Loucy (cell line): ENCODE data around the gene CNTNAP2.

Experiments used
- H2AFZ ChIP-seq: fragments of 200-600 bp; sonication (generic); 2 replicates; pipeline ENCODE4 v1.6.0; 2016; ENCODE audit warnings: antibody characterized with exemption, mild to moderate bottlenecking, low read length, moderate library complexity
- H3F3A ChIP-seq: fragments of 200-600 bp; 2 replicates; pipeline ENCODE4 v1.6.0; 2016; ENCODE audit warnings: antibody characterized with exemption, low read depth, mild to moderate bottlenecking
- H3K27me3 ChIP-seq: fragments of 200-600 bp; sonication (generic); 2 replicates; pipeline ENCODE4 v1.6.1; 2014; ENCODE audit warnings: low read length, mild to moderate bottlenecking; ENCODE audit not compliant: insufficient read depth, poor library complexity, severe bottlenecking
- H3K36me3 ChIP-seq: fragments of 200-600 bp; sonication (generic); 2 replicates; pipeline ENCODE4 v1.6.1; 2016; ENCODE audit warnings: low read length; ENCODE audit not compliant: insufficient read depth
- H3K4me1 ChIP-seq: fragments of 200-600 bp; sonication (generic); 2 replicates; pipeline ENCODE4 v1.5.1; 2014; ENCODE audit warnings: low read length, mild to moderate bottlenecking; ENCODE audit not compliant: insufficient read depth, poor library complexity, severe bottlenecking
- H3K4me2 ChIP-seq: fragments of 200-600 bp; sonication (generic); 2 replicates; pipeline ENCODE4 v1.6.0; 2014; ENCODE audit warnings: antibody characterized with exemption, low read length, low read depth, mild to moderate bottlenecking; ENCODE audit not compliant: poor library complexity, severe bottlenecking
- H3K4me3 ChIP-seq: fragments of 200-600 bp; sonication (generic); 2 replicates; pipeline ENCODE4 v1.5.1; 2014; ENCODE audit warnings: low read length, mild to moderate bottlenecking, mixed read lengths; ENCODE audit not compliant: poor library complexity, severe bottlenecking
- H3K79me2 ChIP-seq: fragments of 200-600 bp; sonication (generic); 2 replicates; pipeline ENCODE4 v1.6.1; 2014; ENCODE audit warnings: low read length; ENCODE audit not compliant: insufficient read depth
- H3K9ac ChIP-seq: fragments of 200-600 bp; sonication (generic); 2 replicates; pipeline ENCODE4 v1.6.0; 2014; ENCODE audit warnings: mild to moderate bottlenecking, low read depth, low read length, moderate library complexity; ENCODE audit not compliant: poor library complexity, severe bottlenecking
- H3K9me2 ChIP-seq: fragments of 200-600 bp; sonication (generic); replicated peaks from 2 replicates; pipeline ENCODE4 v1.6.1; 2016; ENCODE audit warnings: low read depth, low read length, mixed read lengths
- H3K9me3 ChIP-seq: fragments of 200-600 bp; sonication (generic); 2 replicates; pipeline ENCODE4 v1.6.1; 2014; ENCODE audit warnings: mild to moderate bottlenecking, antibody characterized with exemption, low read length, low read depth; ENCODE audit not compliant: insufficient read depth
- H4K20me1 ChIP-seq: fragments of 200-600 bp; sonication (generic); 2 replicates; pipeline ENCODE4 v1.6.0; 2014; ENCODE audit warnings: antibody characterized with exemption, low read length, mild to moderate bottlenecking; ENCODE audit not compliant: insufficient read depth, poor library complexity, severe bottlenecking
- CTCF ChIP-seq: fragments of 200-600 bp; sonication (generic); conservative IDR thresholded peaks from 2 replicates; pipeline ENCODE4 v1.5.1; 2014; ENCODE audit warnings: mild to moderate bottlenecking, antibody characterized with exemption, low read length
- EZH2phosphoT487 ChIP-seq: fragments of 200-600 bp; IDR thresholded peaks from 2 replicates; pipeline ENCODE4 v1.6.1; 2018; ENCODE audit warnings: antibody characterized with exemption, mild to moderate bottlenecking, moderate library complexity, borderline replicate concordance

CNTNAP2 gene

GRCh38 chr7:146455091-146455655, 338.6 kb downstream of the CNTNAP2 start:
- H3K9ac ChIP-seq: no peak overlapping the region
- no peaks in the 10 kb centered on the region for H3K27me3 ChIP-seq
- H3F3A ChIP-seq: no peaks in the 10 kb centered on the region
- H3K36me3 ChIP-seq: no peaks in the 10 kb centered on the region
- no peak overlapping the region for H3K4me3 ChIP-seq
- no peak for TF ChIP-seq CTCF
- TF ChIP-seq EZH2phosphoT487: no peak
- no peaks in the 10 kb centered on the region for H4K20me1 ChIP-seq
- H2AFZ ChIP-seq: no peak overlapping the region
- no peaks in the 10 kb centered on the region for H3K4me1 ChIP-seq
- H3K79me2 ChIP-seq: no peaks in the 10 kb centered on the region
- H3K9me3 ChIP-seq: no peaks in the 10 kb centered on the region
- no peaks in the 10 kb centered on the region for H3K9me2 ChIP-seq
- H3K4me2 ChIP-seq: no peak overlapping the region

DNA sequence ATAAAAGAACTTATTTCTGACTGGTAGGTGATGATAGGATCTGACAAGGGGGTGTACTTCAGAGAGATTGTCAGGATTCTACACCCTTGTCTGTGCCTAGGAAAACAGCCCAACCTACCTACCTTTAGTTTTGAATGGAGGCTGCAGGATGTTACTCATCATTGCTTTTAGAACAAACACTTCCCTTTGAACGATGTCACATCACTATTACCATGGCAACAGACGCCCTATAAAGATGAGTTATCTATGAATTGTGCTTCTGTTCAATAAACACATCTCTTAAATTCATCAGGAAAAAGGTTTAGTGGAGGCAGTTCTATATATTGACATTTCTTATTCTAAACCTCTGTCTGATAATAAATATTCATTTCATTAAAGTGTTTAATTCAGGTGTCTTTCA, 362.4 kb downstream of the CNTNAP2 start:
- H3K27me3 ChIP-seq: no peaks in the 10 kb centered on the region
- H3K9me3 ChIP-seq: no peaks in the 10 kb centered on the region
- H3F3A ChIP-seq: no peaks in the 10 kb centered on the region
- H3K4me1 ChIP-seq: no peaks in the 10 kb centered on the region
- H3K36me3 ChIP-seq: no peaks in the 10 kb centered on the region
- no peak overlapping the region for H2AFZ ChIP-seq
- no peaks in the 10 kb centered on the region for H3K79me2 ChIP-seq
- no peak overlapping the region for H3K4me2 ChIP-seq
- no peaks in the 10 kb centered on the region for H4K20me1 ChIP-seq
- H3K9ac ChIP-seq: no peak overlapping the region
- no peak overlapping the region for H3K4me3 ChIP-seq
- no peaks in the 10 kb centered on the region for H3K9me2 ChIP-seq
- TF ChIP-seq CTCF (no peak), EZH2phosphoT487 (no peak)

- no peaks in the 10 kb centered on the region for H3K36me3 ChIP-seq
- H3K4me3 ChIP-seq: no peak overlapping the region
- no peaks in the 10 kb centered on the region for H3F3A ChIP-seq
- H3K9me2 ChIP-seq: no peaks in the 10 kb centered on the region
- H3K9me3 ChIP-seq: no peaks in the 10 kb centered on the region
- H3K4me1 ChIP-seq: no peaks in the 10 kb centered on the region
- no peak overlapping the region for H3K4me2 ChIP-seq
- no peaks in the 10 kb centered on the region for H3K79me2 ChIP-seq
- H2AFZ ChIP-seq: no peak overlapping the region
- H4K20me1 ChIP-seq: no peaks in the 10 kb centered on the region
- TF ChIP-seq EZH2phosphoT487: no peak
- TF ChIP-seq CTCF: no peak
- no peaks in the 10 kb centered on the region for H3K27me3 ChIP-seq
- H3K9ac ChIP-seq: no peak overlapping the region
Observed at GRCh38 chr7:146486519-146486918, 369.9 kb downstream of the CNTNAP2 start.
